GM12873 (cell line): ENCODE measurements around the gene RNF114.

Experiments used
- CTCF ChIP-seq: IDR thresholded peaks from 2 replicates; pipeline ENCODE4 v1.5.1; 2012; ENCODE audit warnings: low read depth, mild to moderate bottlenecking, moderate library complexity, low read length, control low read depth; ENCODE audit not compliant: insufficient read depth; ENCODE audit errors: missing control alignments

Gene RNF114

GRCh38 chr20:49942942-49943341 lies 6.7 kb downstream of the RNF114 start:
- TF ChIP-seq CTCF, result no peak

- TF ChIP-seq CTCF, result no peak
Observed at GRCh38 chr20:49945306-49945700, 9.1 kb downstream of the RNF114 start.

- TF ChIP-seq CTCF, result no peak
Observed at GRCh38 chr20:49945701-49946477, 9.7 kb downstream of the RNF114 start.

GRCh38 chr20:49948178-49948577 lies 12.0 kb downstream of the RNF114 start:
- TF ChIP-seq CTCF, result no peak

GRCh38 chr20:49948809-49949507 lies 12.8 kb downstream of the RNF114 start:
- no peak for TF ChIP-seq CTCF

GRCh38 chr20:49951151-49951550 lies 15.0 kb downstream of the RNF114 start:
- no peak for TF ChIP-seq CTCF

- TF ChIP-seq CTCF, result no peak
Observed at GRCh38 chr20:49955167-49955566, 19.0 kb downstream of the RNF114 start.
